Subcutaneous adipose tissue (tissue), 4 donors: Measurements from ENCODE around the gene CDC42EP3. TPM values are rescaled to one million over a fixed set of nuclear protein-coding genes. Genes with fewer than 3 reads are reported as not detected.

Source experiments
- CTCF ChIP-seq: fragments of 450-650 bp; IDR thresholded peaks from one replicate; pipeline ENCODE4 v1.5.1; 2016; ENCODE audit warnings: low read depth, mild to moderate bottlenecking, control low read depth, antibody characterized with exemption, moderate library complexity
- total RNA-seq, 4 donors: library from RNA; depleted of rRNA; stranded (reverse); fragments of >200 nt; gene quantifications; one replicate each; pipeline ENCODE4 v1.1.0, GENCODE V29; 2016

CDC42EP3 gene
- total RNA-seq, 4 donors from 2014 or later = 29.7 to 56.9 (median 40.6) TPM

DNA sequence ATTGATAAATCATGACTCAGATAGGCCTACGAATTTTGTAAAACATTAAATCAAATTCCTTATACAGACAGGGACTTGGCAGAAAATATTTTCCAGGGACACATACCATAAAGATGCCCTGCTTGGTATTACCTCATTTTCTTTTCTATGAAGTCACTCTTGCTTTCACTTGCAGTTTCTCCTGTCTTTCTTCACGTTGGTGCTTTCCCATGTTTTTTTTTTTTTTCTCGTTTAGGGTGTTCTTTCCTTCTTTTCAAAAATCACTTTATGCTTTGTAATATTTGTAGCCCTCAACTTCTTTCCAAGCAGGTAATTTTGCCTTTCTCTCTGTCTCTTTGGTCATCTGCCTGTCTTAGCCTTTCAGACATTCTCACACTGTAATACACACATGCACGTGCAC lies 40.7 kb downstream of the CDC42EP3 start:
- no peak for TF ChIP-seq CTCF

GRCh38 chr2:37630301-37630700 lies 41.1 kb downstream of the CDC42EP3 start:
- no peak for TF ChIP-seq CTCF

GRCh38 chr2:37629529-37629928 lies 41.9 kb downstream of the CDC42EP3 start:
- no peak for TF ChIP-seq CTCF

GRCh38 chr2:37627710-37628109 lies 43.7 kb downstream of the CDC42EP3 start:
- no peak for TF ChIP-seq CTCF

DNA sequence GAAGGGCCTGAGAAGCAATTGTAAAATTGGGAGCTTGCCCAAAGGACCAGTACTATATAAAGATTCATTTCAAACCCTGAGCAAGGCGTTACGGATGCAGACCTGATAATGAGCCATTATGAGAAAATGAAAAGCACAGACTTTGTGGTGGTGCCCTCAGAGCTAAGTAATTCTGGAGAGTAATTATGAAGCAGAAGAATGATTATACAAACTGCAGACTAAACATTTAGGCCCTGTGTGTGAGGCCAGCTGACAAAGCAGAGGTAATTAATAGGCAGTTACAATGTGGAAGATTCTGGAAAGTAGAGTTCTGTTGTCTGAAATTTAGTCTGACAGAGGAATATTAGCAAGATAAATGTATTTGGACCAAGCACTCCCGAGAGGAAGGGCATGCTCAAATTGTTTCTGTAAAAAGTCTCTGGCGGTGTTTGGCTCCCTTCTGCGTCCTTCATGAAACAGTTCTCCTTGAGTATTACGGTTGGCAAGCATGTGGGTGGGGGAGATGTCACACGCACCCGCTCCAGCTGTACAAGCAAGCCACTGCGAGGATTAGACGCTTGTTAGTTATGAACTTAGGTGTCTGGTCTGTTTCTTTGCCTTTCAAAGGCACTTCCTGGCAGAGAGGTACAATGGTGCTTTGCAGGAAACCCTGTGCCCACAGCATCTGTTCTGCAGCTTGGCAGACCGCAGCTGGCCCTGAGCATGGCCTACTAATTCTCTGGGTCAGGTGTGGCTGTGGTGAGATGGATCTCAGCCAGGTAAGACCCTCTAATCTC lies 45.5 kb downstream of the CDC42EP3 start:
- no peak for TF ChIP-seq CTCF

DNA sequence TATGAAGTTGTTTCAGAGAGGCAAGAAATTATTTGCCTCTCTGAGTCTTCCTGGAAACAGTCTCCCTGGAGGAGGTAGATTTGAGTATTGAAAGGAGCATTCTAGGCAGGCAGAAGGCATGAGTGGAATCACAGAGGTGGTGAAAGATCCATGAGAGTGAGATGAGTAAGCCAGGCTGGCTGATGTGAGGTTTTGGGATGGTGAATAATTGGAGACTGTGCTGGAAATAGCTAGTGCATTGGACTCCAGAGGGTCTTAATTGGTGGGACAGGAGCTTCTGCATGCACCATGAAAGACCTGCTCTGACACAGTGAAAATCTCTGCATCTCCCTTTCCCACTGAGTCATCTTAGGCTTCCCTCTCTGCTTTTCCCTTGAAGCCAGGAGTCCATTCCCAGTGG lies 46.3 kb downstream of the CDC42EP3 start:
- no peak for TF ChIP-seq CTCF

GRCh38 chr2:37623971-37624900 lies 47.2 kb downstream of the CDC42EP3 start:
- TF ChIP-seq CTCF = no peak
